ENCODE measurements around the gene HOXC9. TPM values are rescaled to one million over a fixed set of nuclear protein-coding genes. Genes with fewer than 3 reads are reported as not detected.

Gene HOXC9
- total and polyA plus RNA-seq, 11 donors = not detected

- Histone ChIP-seq H3K4me1 (peaks cover 0 to 48% (median 29%) of the 10 kb centered on the region in 12 donors), H3K4me3 (no peak overlapping the region), H3K27me3 (peaks cover 82 to 100% (median 99%) of the 10 kb centered on the region in 9 donors), H3K36me3 (no peaks in the 10 kb centered on the region), H3K9me3 (no peaks in the 10 kb centered on the region), H3K27ac (no peak overlapping the region)
- ATAC-seq (no peak), DNase-seq (no peak)
- no peak for TF ChIP-seq POLR2A (IDR thresholded peaks at IDR 0.05)
- TF ChIP-seq, protein P1, sequence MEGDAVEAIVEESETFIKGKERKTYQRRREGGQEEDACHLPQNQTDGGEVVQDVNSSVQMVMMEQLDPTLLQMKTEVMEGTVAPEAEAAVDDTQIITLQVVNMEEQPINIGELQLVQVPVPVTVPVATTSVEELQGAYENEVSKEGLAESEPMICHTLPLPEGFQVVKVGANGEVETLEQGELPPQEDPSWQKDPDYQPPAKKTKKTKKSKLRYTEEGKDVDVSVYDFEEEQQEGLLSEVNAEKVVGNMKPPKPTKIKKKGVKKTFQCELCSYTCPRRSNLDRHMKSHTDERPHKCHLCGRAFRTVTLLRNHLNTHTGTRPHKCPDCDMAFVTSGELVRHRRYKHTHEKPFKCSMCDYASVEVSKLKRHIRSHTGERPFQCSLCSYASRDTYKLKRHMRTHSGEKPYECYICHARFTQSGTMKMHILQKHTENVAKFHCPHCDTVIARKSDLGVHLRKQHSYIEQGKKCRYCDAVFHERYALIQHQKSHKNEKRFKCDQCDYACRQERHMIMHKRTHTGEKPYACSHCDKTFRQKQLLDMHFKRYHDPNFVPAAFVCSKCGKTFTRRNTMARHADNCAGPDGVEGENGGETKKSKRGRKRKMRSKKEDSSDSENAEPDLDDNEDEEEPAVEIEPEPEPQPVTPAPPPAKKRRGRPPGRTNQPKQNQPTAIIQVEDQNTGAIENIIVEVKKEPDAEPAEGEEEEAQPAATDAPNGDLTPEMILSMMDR (IDR thresholded peaks at IDR 0.05) = no peak
- intact Hi-C loops (cut with DNase I) = no loop called here
- 9 to 15% (median 10%) methylated on average over 13 of the region's 13 CpGs for WGBS, 4 donors
Measured at GRCh38 chr12:53998900-53999236, 1.1 kb upstream of the HOXC9 start.

DNA sequence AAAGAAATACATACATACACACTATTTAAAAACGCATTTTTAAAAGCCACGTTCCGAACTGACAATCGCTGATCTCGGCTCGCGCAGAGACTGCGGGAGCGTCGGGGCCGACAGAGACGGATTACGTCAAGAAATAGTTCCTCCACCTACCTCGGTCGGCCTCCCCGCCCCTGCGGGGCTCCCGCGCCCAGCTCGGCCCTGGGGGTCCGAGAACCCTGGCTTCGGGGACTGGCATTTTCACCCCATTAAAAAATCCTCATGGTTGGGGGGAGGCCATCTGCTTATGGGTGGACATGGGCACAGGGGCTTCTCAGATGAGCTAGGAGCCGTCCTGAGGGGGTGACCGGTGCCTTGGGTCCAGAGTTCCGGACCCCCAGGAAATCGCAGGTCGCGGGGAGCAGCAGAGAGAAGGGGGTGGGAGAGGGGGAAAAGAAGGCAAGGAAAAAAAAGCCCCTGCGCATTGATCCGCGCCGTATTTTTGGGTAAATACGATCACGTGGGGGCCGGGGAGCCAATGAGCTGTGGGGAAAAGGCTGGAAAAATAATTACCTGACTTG is 324 bp upstream of the HOXC9 start:
- intact Hi-C loops (cut with DNase I) = loop anchor here in 1 of 10 donors (10.0 kb wide), 1 partner anchor 375 kb away; no protein-coding TSS in a partner anchor
- no peak for ATAC-seq
- Histone ChIP-seq H3K36me3 (no peaks in the 10 kb centered on the region), H3K27ac (no peak overlapping the region), H3K4me3 (peak overlapping the region in 9 of 12 donors; percentile 6 to 40 (median 27)), H3K9me3 (no peaks in the 10 kb centered on the region), H3K27me3 (peaks cover 83 to 100% (median 99%) of the 10 kb centered on the region in 9 donors), H3K4me1 (peaks cover 0 to 40% (median 22%) of the 10 kb centered on the region in 12 donors)
- TF ChIP-seq POLR2A (IDR thresholded peaks at IDR 0.05) = no peak
- TF ChIP-seq, protein P1 (IDR thresholded peaks at IDR 0.05) = no peak
- WGBS, 4 donors = 2 to 4% (median 3%) methylated on average over 14 to 35 of the region's 35 CpGs
- DNase-seq = no peak

- no peak overlapping the region for H3K4me3 ChIP-seq
- H3K9me3 ChIP-seq = no peaks in the 10 kb centered on the region
- DNase-seq (no peak), ATAC-seq (no peak)
- H3K4me1 ChIP-seq = peaks cover 0 to 28% (median 14%) of the 10 kb centered on the region in 12 donors
- H3K36me3 ChIP-seq = no peaks in the 10 kb centered on the region
- 19 to 27% (median 24%) methylated on average over 8 of the region's 8 CpGs for whole genome bisulfite sequencing, 4 donors
- intact Hi-C loops (cut with DNase I) = loop anchor here in 1 of 10 donors (10.0 kb wide), 1 partner anchor 373 kb away; no protein-coding TSS in a partner anchor
- H3K27me3 ChIP-seq = peaks cover 77 to 100% (median 100%) of the 10 kb centered on the region in 9 donors
- no peak for TF ChIP-seq POLR2A (IDR thresholded peaks at IDR 0.05)
- TF ChIP-seq, protein P1 (IDR thresholded peaks at IDR 0.05) = no peak
- no peak overlapping the region for H3K27ac ChIP-seq
Measured at GRCh38 chr12:54001283-54002187, 1.6 kb downstream of the HOXC9 start.

DNA sequence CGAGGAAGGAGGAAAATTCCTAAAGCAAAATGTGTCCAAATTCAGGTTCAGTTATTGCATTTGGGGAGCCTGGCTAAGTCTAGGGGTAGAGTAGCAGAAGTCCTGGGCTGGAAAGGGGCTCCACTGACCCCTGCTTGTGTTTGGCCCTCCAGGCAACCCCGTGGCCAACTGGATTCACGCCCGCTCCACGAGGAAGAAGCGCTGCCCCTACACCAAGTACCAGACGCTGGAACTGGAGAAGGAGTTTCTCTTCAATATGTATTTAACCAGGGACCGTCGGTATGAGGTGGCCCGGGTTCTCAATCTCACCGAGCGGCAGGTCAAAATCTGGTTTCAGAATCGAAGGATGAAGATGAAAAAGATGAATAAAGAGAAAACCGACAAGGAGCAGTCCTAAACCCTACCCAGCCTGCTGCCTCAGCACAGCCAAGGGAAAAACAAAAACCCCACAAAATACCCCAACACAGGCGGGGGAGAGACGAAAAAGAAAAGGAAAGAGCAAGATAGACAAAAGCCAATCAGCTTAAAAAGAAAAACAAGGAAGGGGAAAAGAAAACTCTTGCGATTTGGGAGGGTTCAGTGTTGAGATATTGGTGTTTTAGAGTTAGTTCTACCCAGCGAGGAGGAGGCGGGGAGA is 2.4 kb downstream of the HOXC9 start:
- Histone ChIP-seq H3K27ac (no peak overlapping the region), H3K4me3 (no peak overlapping the region), H3K9me3 (no peaks in the 10 kb centered on the region), H3K27me3 (peaks cover 71 to 100% (median 100%) of the 10 kb centered on the region in 9 donors), H3K36me3 (no peaks in the 10 kb centered on the region), H3K4me1 (peaks cover 0 to 26% (median 14%) of the 10 kb centered on the region in 12 donors)
- TF ChIP-seq, protein P1 (IDR thresholded peaks at IDR 0.05) = no peak
- no peak for TF ChIP-seq POLR2A (IDR thresholded peaks at IDR 0.05)
- 12 to 15% (median 14%) methylated on average over 19 of the region's 19 CpGs for WGBS, 4 donors
- intact Hi-C loops (cut with DNase I) = loop anchor here in 1 of 10 donors (10.0 kb wide), 1 partner anchor 372 kb away; no protein-coding TSS in a partner anchor
- ATAC-seq (no peak), DNase-seq (no peak)
